ENCODE data around the gene GABARAPL1. TPM values are rescaled to one million over a fixed set of nuclear protein-coding genes. Genes with fewer than 3 reads are reported as not detected.

Gene GABARAPL1
- polyA plus RNA-seq, 1 of the 3 experiments (the other 2 are of a cell fraction), result 9.2 TPM

GRCh38 chr12:10211101-10211939 lies 1.4 kb upstream of the GABARAPL1 start:
- H3K79me2 ChIP-seq (ENCODE audit: insufficient read depth), result no peaks in the 10 kb centered on the region

More at GRCh38 chr12:10211101-10211939, 1.4 kb upstream of the GABARAPL1 start:
- TF ChIP-seq TAF1 (IDR thresholded peaks at IDR 0.05; ENCODE audit: borderline replicate concordance, low read depth, low read length), result no peak
- TF ChIP-seq MXI1 (IDR thresholded peaks at IDR 0.05; ENCODE audit: low read depth, low read length), result no peak
- no peak for TF ChIP-seq EZH2phosphoT487 (IDR thresholded peaks at IDR 0.05; ENCODE audit: borderline replicate concordance, low read depth)
- TF ChIP-seq TCF12 (IDR thresholded peaks at IDR 0.05), result no peak
- TF ChIP-seq SIN3A (IDR thresholded peaks at IDR 0.05; ENCODE audit: borderline replicate concordance, low read depth, low read length), result no peak
- TF ChIP-seq SMC3 (IDR thresholded peaks at IDR 0.05; ENCODE audit: low read depth, low read length), result no peak
- no peak for TF ChIP-seq CTCF (IDR thresholded peaks at IDR 0.05)
- no peak for TF ChIP-seq RCOR1 (IDR thresholded peaks at IDR 0.05; ENCODE audit: low read length)
- TF ChIP-seq GABPA (IDR thresholded peaks at IDR 0.05; ENCODE audit: low read depth), result no peak
- TF ChIP-seq RXRA (IDR thresholded peaks at IDR 0.05; ENCODE audit: borderline replicate concordance, low read depth), result no peak
- TF ChIP-seq REST (IDR thresholded peaks at IDR 0.05; ENCODE audit: low read depth, low read length), result no peak
- no peak for TF ChIP-seq RAD21 (IDR thresholded peaks at IDR 0.05; ENCODE audit: low read length)
- no peak for TF ChIP-seq FOXM1 (IDR thresholded peaks at IDR 0.05; ENCODE audit: low read depth)
- TF ChIP-seq NRF1 (IDR thresholded peaks at IDR 0.05; ENCODE audit: low read depth, low read length), result no peak
- TF ChIP-seq USF2 (IDR thresholded peaks at IDR 0.05; ENCODE audit: borderline replicate concordance, low read depth, low read length), result no peak
- no peak for TF ChIP-seq MEF2A (IDR thresholded peaks at IDR 0.05; ENCODE audit: borderline replicate concordance, low read depth)
- Histone ChIP-seq H3K4me2 (peak overlapping the region; percentile 88; the same call in 1 of the 2 replicates), H4K20me1 (ENCODE audit: insufficient read depth) (peaks cover 7% of the 10 kb centered on the region; the same call in 1 of the 2 replicates), H3K27me3 (ENCODE audit: insufficient read depth) (peaks cover 16% of the 10 kb centered on the region; the same call in 1 of the 2 replicates), H2AFZ (ENCODE audit: low read depth) (no peak overlapping the region), H3K9ac (no peak overlapping the region), H3K9me2 (no peaks in the 10 kb centered on the region), H3K4me3 (ENCODE audit: low read depth in 2 of 2, low read length in 1 of 2) (no peak overlapping the region; a peak in 1 of 4 replicates), H3F3A (replicated peaks; ENCODE audit: insufficient read depth) (peaks cover 3% of the 10 kb centered on the region), H3K9me3 (no peaks in the 10 kb centered on the region), H3K36me3 (replicated peaks in 1 of 2; ENCODE audit: control insufficient read depth in 1 of 2, insufficient read depth in 2 of 2, low read length in 1 of 2) (no peaks in the 10 kb centered on the region), H3K27ac (ENCODE audit: low read depth in 2 of 2, low read length in 1 of 2) (peak overlapping the region in 1 of 2 experiments; percentile 87; a peak in 2 of 4 replicates), H3K4me1 (ENCODE audit: control insufficient read depth in 1 of 2, insufficient read depth in 2 of 2, low read depth in 1 of 2, low read length in 1 of 2) (no peaks in the 10 kb centered on the region; a peak in 1 of 4 replicates)
- WGBS (ENCODE audit: low lambda C conversion rate), result 81% methylated on average over 25 of the region's 25 CpGs
- ChIA-PET POLR2A (no interaction called here), CTCF (no interaction called here)
- DNase-seq, result no peak

All from SK-N-SH (cell line).